GM04503 (cell line): ENCODE results near the gene MGA.

Experiments
- DNase-seq: peaks from one replicate; pipeline ENCODE4 v3.0.0-alpha.2; 2012; ENCODE audit warnings: low read depth

The MGA gene

DNA sequence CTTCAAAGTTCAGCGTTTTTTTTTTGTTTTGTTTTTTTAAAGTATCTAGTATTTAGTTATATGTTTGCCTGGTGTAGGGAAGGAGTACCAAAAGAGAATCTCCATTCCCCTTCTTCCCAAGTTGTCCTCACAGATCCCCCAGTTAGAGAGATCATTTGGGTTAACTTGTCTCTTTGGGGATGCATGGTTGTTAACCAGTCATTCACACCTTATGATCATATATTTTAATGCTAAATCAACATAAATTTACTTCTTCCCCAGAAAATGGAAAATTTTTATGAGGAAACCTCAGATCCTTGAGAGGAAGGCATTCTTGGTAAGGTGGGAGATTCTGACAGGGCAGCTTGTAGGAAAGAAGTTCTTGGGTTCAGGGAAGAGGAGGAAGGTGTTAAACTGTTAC lies 1.5 kb upstream of the MGA start:
- no peak for DNase-seq

DNA sequence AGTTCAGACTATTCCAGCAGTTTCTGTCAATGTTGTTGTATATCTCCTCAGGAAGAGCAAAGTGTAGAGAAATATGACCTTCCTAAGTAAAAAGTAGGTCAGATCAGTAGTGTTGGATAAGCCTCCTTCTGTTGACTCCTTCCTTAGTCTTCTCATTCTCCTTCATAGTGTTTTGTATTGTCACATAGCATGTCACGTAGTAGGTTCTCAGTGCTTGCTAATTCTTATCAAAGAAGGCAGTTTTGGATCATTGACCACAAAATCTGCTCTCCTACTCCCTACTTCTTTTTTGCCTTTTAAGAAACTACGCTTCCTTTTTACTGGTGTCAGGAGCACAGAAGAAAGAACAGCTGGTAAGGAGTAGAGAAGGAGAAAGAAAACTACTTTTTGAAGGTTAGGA lies 1.0 kb upstream of the MGA start:
- no peak for DNase-seq

DNA sequence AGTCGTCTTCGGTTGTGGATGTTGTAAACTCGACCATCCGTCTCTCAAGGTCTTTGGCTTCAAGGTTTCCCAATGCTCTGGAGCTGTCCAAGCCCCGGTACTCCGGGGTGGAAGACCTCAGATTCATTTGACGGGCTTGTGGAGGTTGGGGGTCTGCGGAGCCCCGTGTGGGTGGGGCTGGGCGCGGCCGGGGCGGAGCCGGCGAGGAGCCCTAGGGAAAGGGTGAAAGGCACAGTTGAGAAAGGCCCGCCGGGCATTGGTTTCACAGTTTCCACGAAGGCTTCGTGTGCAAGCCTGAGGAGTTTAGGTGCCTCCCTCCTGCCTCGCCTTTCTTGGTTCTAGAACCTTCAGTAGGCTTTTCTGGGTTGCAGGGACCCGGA lies 360 bp upstream of the MGA start:
- no peak for DNase-seq

DNA sequence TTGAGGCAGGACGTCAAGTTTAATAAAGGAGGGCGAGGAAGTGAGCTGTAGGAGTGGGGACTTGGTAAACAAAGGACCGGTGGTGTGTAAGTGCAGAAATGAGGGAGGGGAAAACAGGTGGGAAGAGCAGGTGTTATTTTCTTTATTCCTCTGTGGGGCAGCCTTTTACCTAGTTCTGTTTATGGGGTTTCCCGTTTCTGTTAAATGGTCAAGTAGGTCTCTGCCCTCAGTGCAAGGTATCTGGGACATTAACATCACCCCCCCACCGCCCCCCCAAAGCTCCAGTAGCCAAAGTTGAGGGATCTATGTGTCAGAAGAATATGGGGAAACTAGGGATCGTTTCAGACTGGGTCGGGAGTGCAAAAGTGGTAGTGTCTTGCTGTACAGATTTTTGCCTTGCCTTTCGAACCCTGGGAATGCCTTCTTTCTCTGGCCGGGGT lies 893 bp downstream of the MGA start:
- no peak for DNase-seq

- DNase-seq = peak; percentile 39
These were observed 1.5 kb downstream of the MGA start for GRCh38 chr15:41661518-41662225.

- DNase-seq = no peak
These were observed 6.2 kb downstream of the MGA start for GRCh38 chr15:41666353-41666920.

- no peak for DNase-seq
These were observed 9.5 kb downstream of the MGA start for GRCh38 chr15:41669701-41670100.

- no peak for DNase-seq
These were observed 11.7 kb downstream of the MGA start for GRCh38 chr15:41671656-41672648.

DNA sequence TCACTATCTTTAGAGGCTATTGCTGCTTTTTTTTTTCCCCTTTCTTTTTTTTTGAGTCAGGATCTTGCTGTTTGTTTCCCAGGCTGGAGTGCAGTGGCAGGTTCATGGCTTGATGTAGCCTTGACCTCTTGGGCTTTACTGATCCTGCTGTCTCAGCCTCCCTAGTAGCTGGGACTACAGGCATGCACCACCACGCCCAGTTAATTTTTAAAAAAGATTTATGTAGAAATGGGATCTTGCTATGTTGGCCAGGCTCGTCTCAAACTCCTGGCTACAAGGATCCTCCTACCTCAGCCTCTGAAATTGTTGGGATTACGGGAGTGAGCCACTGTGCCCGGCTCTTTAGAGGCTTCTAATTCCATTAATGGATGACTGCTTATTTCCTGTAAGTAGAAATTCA lies 15.1 kb downstream of the MGA start:
- no peak for DNase-seq

DNA sequence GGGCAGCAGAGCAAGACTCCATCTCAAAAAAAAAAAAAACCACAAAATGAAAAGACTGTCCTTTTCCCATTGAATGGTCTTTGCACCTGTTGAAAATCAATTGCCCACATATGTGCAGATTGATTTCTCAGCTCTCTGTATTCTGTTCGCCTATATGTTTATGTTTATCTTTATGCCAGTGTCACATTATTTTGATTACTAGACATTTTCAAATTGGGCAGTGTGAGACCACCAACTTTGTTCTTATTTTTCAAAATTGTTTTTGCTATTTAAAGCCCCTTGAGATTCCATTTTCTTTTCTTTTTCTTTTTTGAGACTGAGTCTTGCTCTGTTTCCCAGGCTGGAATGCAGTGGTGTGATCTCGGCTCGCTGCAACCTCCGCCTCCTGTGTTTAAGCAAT lies 18.5 kb downstream of the MGA start:
- no peak for DNase-seq

DNA sequence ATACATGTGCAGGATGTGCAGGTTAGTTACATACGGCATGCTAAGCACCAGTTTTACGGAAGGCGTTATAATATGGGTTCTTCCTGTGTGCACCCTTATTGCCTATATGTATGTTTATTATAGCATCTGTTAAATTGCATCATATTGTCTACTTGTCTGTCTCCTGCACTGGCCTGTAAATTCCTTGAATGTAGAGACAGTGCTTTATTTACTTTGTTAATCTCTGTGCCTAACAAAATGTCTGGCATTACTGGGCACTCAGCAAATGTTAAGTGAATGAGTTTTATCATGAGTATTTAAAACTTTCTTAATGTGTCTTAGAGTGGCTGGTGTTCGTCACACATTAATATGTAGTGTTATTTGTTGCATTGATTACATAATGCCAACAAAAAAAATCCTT lies 23.8 kb downstream of the MGA start:
- no peak for DNase-seq

DNA sequence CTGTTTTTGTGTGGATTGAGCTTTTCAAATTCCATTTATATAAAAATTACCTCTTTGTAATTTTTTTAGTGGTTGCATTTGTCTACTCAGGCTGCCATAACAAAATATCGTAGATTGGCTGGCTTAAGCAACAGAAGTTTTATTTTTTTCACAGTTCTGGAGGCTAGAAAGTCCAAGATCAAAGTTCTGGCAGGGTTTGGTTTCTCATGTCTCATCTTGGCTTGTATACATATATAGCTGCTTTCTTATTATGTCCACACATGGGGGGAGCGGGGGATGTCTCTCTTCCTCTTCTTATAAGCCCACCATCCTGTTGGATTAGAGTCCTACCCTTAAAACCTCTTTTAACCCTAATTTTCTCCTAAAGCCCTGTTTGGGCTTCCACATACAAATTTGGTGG lies 28.5 kb downstream of the MGA start:
- DNase-seq = no peak

GRCh38 chr15:41689083-41689482 lies 28.9 kb downstream of the MGA start:
- no peak for DNase-seq

DNA sequence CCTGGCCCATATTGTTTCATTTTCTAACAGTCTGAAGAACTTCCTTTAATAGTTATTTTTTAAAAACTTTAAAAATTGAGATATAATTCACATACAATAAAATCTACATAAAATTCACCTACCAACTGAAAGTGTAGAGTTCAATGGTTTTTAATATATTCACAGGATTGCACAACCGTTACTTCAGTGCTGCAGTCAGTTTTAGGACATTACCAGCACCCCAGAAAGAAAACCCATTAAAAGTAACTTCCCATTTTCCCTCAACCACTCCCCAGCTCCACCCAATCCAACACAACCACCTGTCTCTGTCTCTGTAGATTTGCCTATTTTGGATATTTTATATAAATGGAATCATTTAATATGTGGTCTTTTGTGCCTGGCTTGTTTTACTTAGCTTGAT lies 29.6 kb downstream of the MGA start:
- DNase-seq = no peak

DNA sequence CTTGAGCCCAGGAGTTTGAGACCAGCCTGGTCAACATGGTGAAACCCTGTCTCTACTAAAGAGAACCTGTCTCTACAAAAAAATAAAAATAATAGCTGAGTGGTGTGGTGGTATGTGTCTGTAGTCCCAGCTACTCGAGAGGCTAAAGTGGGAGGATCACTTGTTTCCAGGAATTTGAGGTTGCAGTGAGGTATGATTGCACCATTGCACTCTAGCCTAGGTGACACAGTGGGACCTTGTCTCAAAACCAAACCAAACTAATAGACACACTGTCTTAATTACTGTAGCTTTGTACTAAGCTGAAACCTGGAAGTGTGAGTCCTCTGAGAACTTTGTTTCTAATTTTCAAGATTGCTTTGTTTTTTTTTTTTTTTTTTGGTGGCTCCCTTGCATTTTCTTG lies 30.4 kb downstream of the MGA start:
- no peak for DNase-seq

DNA sequence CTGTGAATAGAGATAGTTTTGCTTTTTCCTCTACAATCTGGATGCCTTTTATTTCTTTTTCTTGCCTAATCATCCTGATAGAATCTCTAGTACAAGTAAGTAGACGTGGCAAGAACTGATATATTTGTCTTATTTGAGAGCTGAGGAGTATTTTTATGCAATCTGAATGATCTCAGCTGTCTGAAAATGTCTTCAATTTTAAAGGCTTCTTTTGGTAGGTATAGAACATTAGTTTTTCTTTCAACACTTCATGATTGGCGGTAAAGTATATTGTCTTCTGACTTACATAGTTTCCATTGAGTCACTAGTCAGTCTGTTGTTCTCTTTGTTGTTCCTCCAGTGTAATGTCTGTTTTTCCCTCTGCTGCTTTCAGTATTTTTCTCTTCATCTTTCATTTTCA lies 31.3 kb downstream of the MGA start:
- no peak for DNase-seq

GRCh38 chr15:41692049-41692448 lies 31.8 kb downstream of the MGA start:
- no peak for DNase-seq

DNA sequence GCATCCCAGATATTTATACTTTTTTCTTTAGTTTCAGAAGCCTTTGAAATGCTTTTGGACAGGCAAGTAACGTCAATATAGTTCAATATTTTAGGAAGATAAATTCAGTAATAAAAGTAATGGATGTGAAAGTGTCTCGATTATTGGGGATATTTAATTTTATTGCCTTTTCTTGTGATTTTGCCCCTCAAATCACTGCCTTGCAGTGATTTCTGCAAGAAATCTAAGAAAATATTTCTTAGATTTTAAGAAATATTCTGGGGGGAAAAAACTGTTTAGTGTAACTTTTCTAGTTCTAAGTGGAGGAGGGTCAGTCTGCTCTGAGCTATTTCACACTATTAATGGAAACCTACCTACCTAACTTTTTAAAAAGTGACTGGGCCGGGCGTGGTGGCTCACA lies 33.6 kb downstream of the MGA start:
- DNase-seq = no peak

- no peak for DNase-seq
These were observed 35.7 kb downstream of the MGA start for GRCh38 chr15:41695750-41696436.

DNA sequence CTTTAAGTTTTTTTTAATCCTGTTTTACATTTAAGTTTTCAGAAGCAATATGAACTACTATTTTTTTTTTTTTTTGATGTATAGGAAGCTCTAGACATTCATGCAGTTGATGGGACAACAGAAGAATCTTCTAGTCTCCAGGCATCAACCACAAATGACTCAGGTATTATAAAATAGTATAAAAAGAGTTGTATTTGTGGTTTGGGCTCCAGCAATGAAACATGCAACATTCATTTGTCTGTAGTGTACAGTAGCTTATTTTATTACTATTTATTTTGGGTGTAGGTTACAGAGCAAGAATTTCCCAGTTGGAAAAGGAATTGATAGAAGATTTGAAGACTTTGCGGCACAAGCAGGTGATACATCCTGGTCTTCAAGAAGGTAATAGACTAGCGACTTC lies 38.6 kb downstream of the MGA start:
- peak; percentile 11 for DNase-seq

DNA sequence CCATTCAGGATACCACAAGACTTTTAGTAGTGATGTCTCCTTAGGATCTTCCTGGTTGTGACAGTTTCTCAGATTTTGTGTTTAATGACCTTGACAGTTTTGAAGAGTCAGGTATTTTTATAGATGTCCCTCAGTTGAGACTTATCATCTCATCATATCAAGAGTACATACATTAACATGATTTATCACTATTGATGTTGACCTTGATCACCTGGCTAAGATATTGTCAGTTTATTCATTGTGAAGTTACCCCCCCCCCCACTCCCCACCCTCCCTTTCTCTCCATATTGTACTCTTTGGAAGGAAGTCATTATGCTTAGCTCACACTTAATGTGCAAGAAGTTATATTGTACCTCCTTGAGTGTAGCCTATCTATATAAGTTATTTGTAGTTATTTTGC lies 42.9 kb downstream of the MGA start:
- DNase-seq = no peak

DNA sequence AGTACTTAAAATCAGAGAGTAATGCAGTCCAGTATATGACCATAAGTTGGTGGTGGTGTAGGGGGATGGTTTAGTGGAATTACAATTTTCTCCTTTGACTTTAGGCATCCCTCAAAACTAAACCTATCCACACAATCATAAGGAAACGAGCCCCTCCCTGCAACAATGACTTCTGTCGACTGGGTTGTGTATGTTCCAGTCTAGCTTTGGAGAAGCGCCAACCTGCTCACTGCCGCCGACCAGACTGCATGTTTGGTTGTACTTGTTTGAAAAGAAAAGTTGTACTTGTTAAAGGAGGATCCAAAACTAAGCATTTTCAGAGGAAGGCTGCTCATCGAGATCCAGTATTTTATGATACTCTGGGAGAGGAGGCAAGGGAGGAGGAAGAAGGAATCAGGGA lies 52.8 kb downstream of the MGA start:
- DNase-seq = no peak

DNA sequence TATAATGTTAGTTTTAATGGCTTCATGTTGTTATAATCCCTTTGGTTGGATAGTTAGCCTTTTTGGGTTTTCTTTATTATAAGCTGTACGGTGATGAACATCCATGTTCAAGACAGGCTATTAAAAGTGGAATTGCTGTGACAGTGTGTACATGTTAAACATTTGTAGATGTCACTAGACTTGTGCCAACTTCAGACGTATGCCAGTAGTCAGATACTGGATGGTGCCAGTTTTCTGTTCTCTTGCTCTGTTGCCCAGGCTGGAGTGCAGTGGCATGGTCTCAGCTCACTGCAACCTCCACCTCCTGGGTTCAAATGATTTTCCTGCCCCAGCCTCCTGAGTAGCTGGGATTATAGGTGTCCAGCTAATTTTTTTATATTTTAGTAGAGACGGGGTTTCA lies 54.1 kb downstream of the MGA start:
- DNase-seq = no peak
